Measurements from ENCODE around the gene USP34. TPM values are rescaled to one million over a fixed set of nuclear protein-coding genes. Genes with fewer than 3 reads are reported as not detected.

The USP34 gene
- total and polyA plus RNA-seq, 2 of the 8 experiments (the other 6 are each of a cell fraction or from before 2014, with no cell fraction given): 56.7 to 91.7 TPM

GRCh38 chr2:61414674-61415073 is 56.2 kb downstream of the USP34 start (continued):
- TF ChIP-seq CHD7 (IDR thresholded peaks at IDR 0.05; ENCODE audit: insufficient replicate concordance, low read length): no peak

Data from H1 (cell line).